Measurements from ENCODE around the gene ADCY10. TPM values are rescaled to one million over a fixed set of nuclear protein-coding genes. Genes with fewer than 3 reads are reported as not detected.
A peak's percentile ranks its signal among the peaks of the same experiment; 100 is the strongest.

The ADCY10 gene
- total and polyA plus RNA-seq, 9 of the 15 experiments (the other 6 are each of a cell fraction or from before 2014, with no cell fraction given), result 0.08 to 0.86 (median 0.22) TPM

- peak; percentile 70 to 87 for TF ChIP-seq AFF1 (IDR thresholded peaks at IDR 0.05; ENCODE audit: low read depth in 1 of 2, partially characterized antibody in 2 of 2)
- TF ChIP-seq AFF4 (CRISPR knock-in tag; IDR thresholded peaks at IDR 0.05), result 0 out of 2 replicates have a peak, but pooled peaks have one; percentile 58
- TF ChIP-seq DPF2 (IDR thresholded peaks at IDR 0.05), result peak; percentile 49; the same call in 1 of the 2 replicates
- peak in 1 of 2 experiments; percentile 42; a peak in 2 of 4 replicates for TF ChIP-seq MAZ (CRISPR knock-in tag; conservative IDR thresholded peaks at IDR 0.05 in 1 of 2, IDR thresholded peaks at IDR 0.05 in 1 of 2)
- peak; percentile 92 for TF ChIP-seq NFRKB (IDR thresholded peaks at IDR 0.05; ENCODE audit: low read depth)
- peak; percentile 61; the same call in 1 of the 2 replicates for TF ChIP-seq ZBTB17 (CRISPR knock-in tag; IDR thresholded peaks at IDR 0.05)
- peak; percentile 67; the same call in 1 of the 2 replicates for TF ChIP-seq SMARCA4 (IDR thresholded peaks at IDR 0.05)
- peak in 1 of 2 experiments; percentile 20; a peak in 1 of 4 replicates for TF ChIP-seq ZNF318 (IDR thresholded peaks at IDR 0.05; ENCODE audit: borderline replicate concordance in 1 of 2, low read depth in 1 of 2)
Observed at GRCh38 chr1:167865804-167866308, 48.1 kb downstream of the ADCY10 start (continued).
